Lung (tissue), 12 donors: ENCODE results near the gene RNF208. TPM values are rescaled to one million over a fixed set of nuclear protein-coding genes. Genes with fewer than 3 reads are reported as not detected.
A peak's percentile ranks its signal among the peaks of the same experiment; 100 is the strongest.

ENCODE experiments used
- ATAC-seq: fragments of 200-7000 bp; cut with Tn5 transposase; one replicate; pipeline ENCODE4 v1.9.1; 2020; ENCODE audit warnings: moderate number of reproducible peaks; ENCODE audit not compliant: insufficient read depth, low FRiP score
- DNase-seq, 3 donors: peaks; one replicate each; pipeline ENCODE4 v3.0.0-alpha.2; 2013 to 2017
- H3K27ac ChIP-seq, 2 donors: one replicate each; pipeline ENCODE4 v1.5.1; 2013; ENCODE audit warnings: mild to moderate bottlenecking in 2 of 2, moderate library complexity in 2 of 2, control low read depth in 1 of 2, inconsistent platforms in 1 of 2, low read depth in 1 of 2, low read length in 1 of 2
- H3K27me3 ChIP-seq, 3 donors: one replicate each; pipeline ENCODE4 v1.5.1; 2013; ENCODE audit warnings: low read length in 2 of 3; ENCODE audit not compliant: control insufficient read depth in 3 of 3, insufficient read depth in 3 of 3
- H3K36me3 ChIP-seq, 4 donors: one replicate each; pipeline ENCODE4 v1.5.1; 2013; ENCODE audit warnings: low read length in 4 of 4, mild to moderate bottlenecking in 1 of 4, moderate library complexity in 1 of 4; ENCODE audit not compliant: control insufficient read depth in 4 of 4, insufficient read depth in 4 of 4
- H3K4me1 ChIP-seq, 5 donors: one replicate each; pipeline ENCODE4 v1.5.1; 2013; ENCODE audit warnings: low read length in 5 of 5, mild to moderate bottlenecking in 2 of 5, moderate library complexity in 1 of 5; ENCODE audit not compliant: control insufficient read depth in 5 of 5, insufficient read depth in 5 of 5
- H3K4me3 ChIP-seq: one replicate; pipeline ENCODE4 v1.5.1; 2013; ENCODE audit warnings: mild to moderate bottlenecking, control low read depth, moderate library complexity
- H3K9ac ChIP-seq, 2 donors: one replicate each; pipeline ENCODE4 v1.5.1; 2013; ENCODE audit warnings: low read length in 2 of 2, control low read depth in 1 of 2; ENCODE audit not compliant: insufficient read depth in 1 of 2
- H3K9me3 ChIP-seq, 4 donors: one replicate each; pipeline ENCODE4 v1.5.1; 2013; ENCODE audit warnings: low read length in 3 of 4, mild to moderate bottlenecking in 1 of 4, moderate library complexity in 1 of 4; ENCODE audit not compliant: control insufficient read depth in 4 of 4, insufficient read depth in 3 of 4
- CTCF ChIP-seq: IDR thresholded peaks from 2 replicates; pipeline ENCODE4 v1.5.1; 2012; ENCODE audit warnings: mild to moderate bottlenecking; ENCODE audit errors: control extremely low read depth, extremely low read depth
- WGBS, 2 donors: extraction: QIAGEN DNeasy Blood & Tissue Kit; methylation state at CpG; one replicate each; pipeline ENCODE4 v1.1.7; 2013; 5-methylcytosine and 5-hydroxymethylcytosine counted together
- polyA plus RNA-seq, 2 donors: library from polyadenylated mRNA; stranded (reverse); fragments of 200-250 nt; gene quantifications; one replicate each; pipeline ENCODE4 v1.2.1, GENCODE V29; 2013
- total RNA-seq, 2 donors: library from RNA; depleted of rRNA in 1 of 2; stranded (reverse); fragments of >200 nt in 1 of 2; gene quantifications; one replicate each; pipeline ENCODE4 v1.2.1, GENCODE V29; 2014 to 2021
- donor health status: control.
- donor health status: control.
- donor health status: Bipolar disorder and iron deficiency.
- donor health status: healthy.
- donor health status: DM: yes; HTN: yes; CAD: no.

RNF208 gene
- total and polyA plus RNA-seq, 4 donors: 1.7 to 12.0 (median 5.3) TPM

- Histone ChIP-seq H3K9me3 (no peaks in the 10 kb centered on the region), H3K27ac (no peak overlapping the region), H3K4me3 (no peak overlapping the region), H3K27me3 (no peaks in the 10 kb centered on the region), H3K4me1 (peaks cover 0 to 21% (median 5%) of the 10 kb centered on the region in 5 donors), H3K9ac (no peak overlapping the region), H3K36me3 (peaks cover 0 to 10% (median 3%) of the 10 kb centered on the region in 4 donors)
- no peak for ATAC-seq
- TF ChIP-seq CTCF: no peak
- no peak for DNase-seq
- 92 to 94% methylated on average over 52 of the region's 52 CpGs for WGBS, 2 donors
Measured at GRCh38 chr9:137220317-137221094, 1.5 kb downstream of the RNF208 start.

GRCh38 chr9:137219757-137220316 lies 2.2 kb downstream of the RNF208 start:
- no peak for TF ChIP-seq CTCF
- Histone ChIP-seq H3K9ac (no peak overlapping the region), H3K27ac (no peak overlapping the region), H3K27me3 (no peaks in the 10 kb centered on the region), H3K4me3 (no peak overlapping the region), H3K4me1 (peaks cover 0 to 21% (median 5%) of the 10 kb centered on the region in 5 donors), H3K9me3 (no peaks in the 10 kb centered on the region), H3K36me3 (peaks cover 0 to 17% (median 3%) of the 10 kb centered on the region in 4 donors)
- no peak for DNase-seq
- no peak for ATAC-seq
- WGBS, 2 donors: 92 to 95% methylated on average over 10 of the region's 10 CpGs

- H3K27ac ChIP-seq: peak overlapping the region; percentile 72 to 73
Measured at GRCh38 chr9:137218754-137219271, 3.2 kb downstream of the RNF208 start.

More at GRCh38 chr9:137218754-137219271, 3.2 kb downstream of the RNF208 start:
- 59 to 77% methylated on average over 12 of the region's 12 CpGs for WGBS, 2 donors
- ATAC-seq: peak; percentile 15
- Histone ChIP-seq H3K4me3 (no peak overlapping the region), H3K9me3 (no peaks in the 10 kb centered on the region), H3K9ac (no peak overlapping the region), H3K36me3 (peaks cover 0 to 23% (median 3%) of the 10 kb centered on the region in 4 donors), H3K4me1 (peaks cover 0 to 19% (median 1%) of the 10 kb centered on the region in 5 donors), H3K27me3 (no peaks in the 10 kb centered on the region)
- no peak for TF ChIP-seq CTCF
- no peak for DNase-seq
